Motor neuron (in vitro differentiated cells): ENCODE results near the gene ARHGAP1. TPM values are rescaled to one million over a fixed set of nuclear protein-coding genes. Genes with fewer than 3 reads are reported as not detected.
A peak's percentile ranks its signal among the peaks of the same experiment; 100 is the strongest.

Experiments
- ATAC-seq, 8 experiments: fragments of 200-7000 bp; cut with Tn5 transposase; replicated peaks in 6 of 8; 2 replicates each; pipeline ENCODE4 v1.8.0; 2021; ENCODE audit warnings: mild to moderate bottlenecking in 8 of 8, moderate library complexity in 8 of 8
- H3K27ac ChIP-seq, 2 donors: fragments of 250-450 bp; sonication (Bioruptor Pico); 2 replicates each; pipeline ENCODE4 v1.9.0; 2021; ENCODE audit warnings: antibody characterized with exemption in 2 of 2, mild to moderate bottlenecking in 2 of 2, moderate library complexity in 1 of 2
- H3K4me1 ChIP-seq, 2 donors: fragments of 250-450 bp; sonication (Bioruptor Pico); replicated peaks in 1 of 2; 2 replicates each; pipeline ENCODE4 v1.6.1; 2021; ENCODE audit warnings: antibody characterized with exemption in 2 of 2, mild to moderate bottlenecking in 2 of 2, moderate library complexity in 1 of 2
- H3K4me3 ChIP-seq, 5 donors: fragments of 250-450 bp; sonication (Bioruptor Pico); 2 replicates each; pipeline ENCODE4 v1.9.0; 2021; ENCODE audit warnings: antibody characterized with exemption in 5 of 5, mild to moderate bottlenecking in 5 of 5, moderate library complexity in 4 of 5
- WGBS, 10 experiments: fragments of 450-650 bp; shearing (Covaris generic); methylation state at CpG; one replicate each; pipeline ENCODE4 v1.0.0; 2022; 5-methylcytosine and 5-hydroxymethylcytosine counted together
- in situ Hi-C, 9 experiments: fragments of 400-800 bp; cut with MboI; loops; one replicate each; pipeline ENCODE4 v1.15.0; 2021; ENCODE audit warnings: low sequenced_read_pairs in 9 of 9, low pct_unique_long_range_greater_than_20kb in 2 of 9; ENCODE audit not compliant: unreplicated experiment in 9 of 9
- total RNA-seq, 8 experiments: library from RNA; unstranded; fragments of 300-600 nt; gene quantifications; 2 replicates each; pipeline versions ENCODE4 v1.2.3 to v1.2.4, GENCODE V29; 2022

The ARHGAP1 gene
- total RNA-seq, 8 experiments from 2014 or later = 15.1 to 48.9 (median 29.9) TPM

- in situ Hi-C loops = no loop called here
- no peak for ATAC-seq
- H3K4me3 ChIP-seq = no peak overlapping the region
- 75 to 100% (median 95%) methylated on average over 2 to 20 of the region's 22 CpGs for WGBS, 10 experiments
- no peak overlapping the region for H3K27ac ChIP-seq
- no peaks in the 10 kb centered on the region for H3K4me1 ChIP-seq
Measured at GRCh38 chr11:46633291-46634217, 66.9 kb downstream of the ARHGAP1 start.

DNA sequence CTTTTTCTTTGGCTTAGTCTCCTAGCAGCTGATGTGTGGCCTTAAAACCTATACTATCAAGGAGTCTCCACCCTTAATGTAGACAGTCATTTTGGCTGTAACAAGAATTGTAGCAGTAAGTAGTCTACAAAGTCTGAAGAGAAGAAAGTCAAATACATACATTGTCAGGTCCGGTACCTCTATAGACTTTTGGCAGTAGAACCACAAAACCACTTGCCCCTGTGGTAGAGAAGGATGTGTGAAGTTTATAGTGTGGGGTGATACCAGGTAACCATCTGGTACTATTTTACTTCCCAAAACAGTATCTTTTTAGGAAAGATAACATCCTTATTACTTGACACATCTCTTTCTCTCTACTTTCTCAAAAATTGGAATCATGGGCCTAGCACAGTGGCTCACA lies 67.9 kb downstream of the ARHGAP1 start:
- no peak overlapping the region for H3K27ac ChIP-seq
- no peak for ATAC-seq
- 83 to 100% methylated on average over 1 of the region's 1 CpG; no CpG with 5 or more reads in 8 of the 10 experiments for WGBS, 10 experiments

GRCh38 chr11:46631676-46632075 lies 68.7 kb downstream of the ARHGAP1 start:
- Histone ChIP-seq H3K27ac (no peak overlapping the region), H3K4me3 (no peak overlapping the region), H3K4me1 (no peaks in the 10 kb centered on the region)
- in situ Hi-C loops = no loop called here
- ATAC-seq = no peak
- 80 to 100% (median 100%) methylated on average over 1 to 2 of the region's 2 CpGs; no CpG with 5 or more reads in 4 of the 10 experiments for WGBS, 10 experiments

More for the DNA sequence above, 67.9 kb downstream of the ARHGAP1 start:
- in situ Hi-C loops = no loop called here
- Histone ChIP-seq H3K4me1 (no peaks in the 10 kb centered on the region), H3K4me3 (no peak overlapping the region)

- ATAC-seq = no peak
- in situ Hi-C loops = no loop called here
- 60 to 100% (median 100%) methylated on average over 1 of the region's 1 CpG; no CpG with 5 or more reads in 4 of the 10 experiments for WGBS, 10 experiments
- Histone ChIP-seq H3K27ac (no peak overlapping the region), H3K4me3 (no peak overlapping the region), H3K4me1 (no peaks in the 10 kb centered on the region)
Measured at GRCh38 chr11:46630237-46630636, 70.2 kb downstream of the ARHGAP1 start.

DNA sequence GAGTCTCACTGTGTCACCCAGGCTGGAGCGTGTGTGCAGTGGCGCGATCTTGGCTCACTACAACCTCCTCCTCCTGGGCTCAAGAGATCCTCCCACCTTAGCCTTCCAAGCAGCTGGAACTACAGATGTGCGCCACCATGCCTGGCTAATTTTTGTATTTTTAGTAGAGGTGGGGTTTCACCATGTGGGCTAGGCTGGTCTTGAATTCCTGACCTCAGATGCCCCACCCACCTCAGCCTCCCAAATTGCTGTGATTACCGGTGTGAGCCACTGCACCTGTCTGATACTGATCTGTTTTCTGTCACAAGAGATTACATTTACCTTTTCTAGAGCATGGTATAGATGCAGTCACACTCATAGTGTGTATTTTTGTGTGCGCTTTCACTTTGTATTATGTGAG lies 71.5 kb downstream of the ARHGAP1 start:
- peak in 1 of 8 experiments; percentile 21 for ATAC-seq
- no peak overlapping the region for H3K4me3 ChIP-seq
- in situ Hi-C loops = no loop called here
- no peaks in the 10 kb centered on the region for H3K4me1 ChIP-seq
- H3K27ac ChIP-seq = no peak overlapping the region
- WGBS, 10 experiments = 97 to 100% (median 100%) methylated on average over 1 to 6 of the region's 6 CpGs; no CpG with 5 or more reads in 1 of the 10 experiments

Other genes with a start within 250 kb of the ARHGAP1 start
- gene AMBRA1, start 106.6 kb downstream of the ARHGAP1 start, total RNA-seq = 10 to 100 TPM; 20.2 to 44.3 (median 24.9) TPM
- 1 to 10 TPM; 3.9 to 9.8 (median 7.7) TPM for gene HARBI1, start 83.4 kb downstream of the ARHGAP1 start, total RNA-seq
- 100 to 1,000 TPM in 1 of 8 experiments, 10 to 100 TPM in 7; 39.9 to 105 (median 65.6) TPM for gene ATG13, start 83.1 kb downstream of the ARHGAP1 start, total RNA-seq
- gene ZNF408, start 412 bp upstream of the ARHGAP1 start, total RNA-seq = 10 to 100 TPM in 7 of 8 experiments, 1 to 10 TPM in 1; 9.5 to 15.6 (median 12.8) TPM
- gene F2, start 18.6 kb upstream of the ARHGAP1 start, total RNA-seq = 1 to 10 TPM in 1 of 8 experiments, under 1 TPM in 1, not detected in 6; 0.14 to 1.1 TPM
- 100 to 1,000 TPM in 2 of 8 experiments, 10 to 100 TPM in 6; 37.8 to 127 (median 93.5) TPM for gene CKAP5, start 145.7 kb upstream of the ARHGAP1 start, total RNA-seq
- 10 to 100 TPM in 1 of 8 experiments, 1 to 10 TPM in 6, under 1 TPM in 1; 0.94 to 27.7 (median 1.7) TPM for gene LRP4, start 217.9 kb upstream of the ARHGAP1 start, total RNA-seq
- gene CSTPP1, start 236.1 kb upstream of the ARHGAP1 start, total RNA-seq = 10 to 100 TPM; 13.2 to 65.9 (median 31.3) TPM